CD8-positive, alpha-beta memory T cell (primary cell): ENCODE results near the gene ADAM10. TPM values are rescaled to one million over a fixed set of nuclear protein-coding genes. Genes with fewer than 3 reads are reported as not detected.

Experiments used
- CTCF ChIA-PET: fragments of 350-600 bp; sonication (Branson Sonifier 250); formaldehyde crosslinking; loops from one replicate; lab custom pipeline; 2021; ENCODE audit warnings: antibody characterized with exemption; lab: Charles Lee
- POLR2A ChIA-PET: fragments of 350-600 bp; sonication (Branson Sonifier 250); formaldehyde crosslinking; loops from one replicate; lab custom pipeline; 2021; ENCODE audit warnings: antibody characterized with exemption; lab: Charles Lee
- DNase-seq, 5 donors: peaks; one replicate each; pipeline versions ENCODE4 v3.0.0 to v3.0.0-alpha.2; 2020 to 2022; ENCODE audit warnings: mixed read lengths in 1 of 5
- H3K27ac ChIP-seq: one replicate; pipeline ENCODE4 v1.7.0; 2013; ENCODE audit warnings: low read depth, mild to moderate bottlenecking, low read length, moderate library complexity
- H3K27me3 ChIP-seq: 2 replicates; pipeline ENCODE4 v1.7.0; 2013; ENCODE audit warnings: low read length, mild to moderate bottlenecking; ENCODE audit not compliant: insufficient read depth, poor library complexity, severe bottlenecking
- H3K36me3 ChIP-seq: 2 replicates; pipeline ENCODE4 v1.7.0; 2013; ENCODE audit warnings: mild to moderate bottlenecking, low read length, moderate library complexity; ENCODE audit not compliant: insufficient read depth
- H3K4me1 ChIP-seq: 2 replicates; pipeline ENCODE4 v1.7.0; 2013; ENCODE audit warnings: mild to moderate bottlenecking, low read length, moderate library complexity; ENCODE audit not compliant: insufficient read depth
- H3K4me3 ChIP-seq: 2 replicates; pipeline ENCODE4 v1.7.0; 2013; ENCODE audit warnings: mild to moderate bottlenecking, low read length
- H3K9me3 ChIP-seq: 2 replicates; pipeline ENCODE4 v1.7.0; 2013; ENCODE audit warnings: mild to moderate bottlenecking, low read length
- H3K27ac Mint-ChIP-seq, 8 donors: one replicate each; pipeline ENCODE4 v1.8.0; 2020 to 2021; ENCODE audit warnings: mixed read lengths in 8 of 8, mild to moderate bottlenecking in 6 of 8, inconsistent platforms in 3 of 8, moderate library complexity in 3 of 8
- H3K27me3 Mint-ChIP-seq, 2 donors: one replicate each; pipeline ENCODE4 v1.8.0; 2020 to 2021; ENCODE audit warnings: mixed read lengths in 2 of 2, mild to moderate bottlenecking in 1 of 2, moderate library complexity in 1 of 2
- H3K36me3 Mint-ChIP-seq, 3 donors: one replicate each; pipeline ENCODE4 v1.8.0; 2020 to 2021; ENCODE audit warnings: mixed read lengths in 3 of 3, inconsistent platforms in 1 of 3, mild to moderate bottlenecking in 1 of 3
- H3K4me1 Mint-ChIP-seq, 3 donors: one replicate each; pipeline ENCODE4 v1.8.0; 2020 to 2021; ENCODE audit warnings: mixed read lengths in 3 of 3, inconsistent platforms in 1 of 3, mild to moderate bottlenecking in 1 of 3
- H3K4me3 Mint-ChIP-seq, 7 donors: one replicate each; pipeline ENCODE4 v1.8.0; 2020 to 2021; ENCODE audit warnings: mixed read lengths in 7 of 7, mild to moderate bottlenecking in 6 of 7, moderate library complexity in 4 of 7, inconsistent platforms in 2 of 7
- H3K9me3 Mint-ChIP-seq, 5 donors: one replicate each; pipeline ENCODE4 v1.8.0; 2020 to 2022; ENCODE audit warnings: mixed read lengths in 5 of 5, mild to moderate bottlenecking in 3 of 5, moderate library complexity in 2 of 5, inconsistent platforms in 1 of 5
- polyA plus RNA-seq: library from polyadenylated mRNA; unstranded; fragments of 300-500 nt; fragmentation: Illumina TruSeq; gene quantifications from one replicate; pipeline ENCODE4 v1.2.3, GENCODE V29; 2021
- total RNA-seq, 2 experiments: library from RNA; stranded (reverse); gene quantifications; one replicate each; pipeline ENCODE4 v1.2.3, GENCODE V29; 2021

ADAM10 gene
- total and polyA plus RNA-seq, 3 experiments from 2014 or later, result 81.6 to 120 (median 86.6) TPM

DNA sequence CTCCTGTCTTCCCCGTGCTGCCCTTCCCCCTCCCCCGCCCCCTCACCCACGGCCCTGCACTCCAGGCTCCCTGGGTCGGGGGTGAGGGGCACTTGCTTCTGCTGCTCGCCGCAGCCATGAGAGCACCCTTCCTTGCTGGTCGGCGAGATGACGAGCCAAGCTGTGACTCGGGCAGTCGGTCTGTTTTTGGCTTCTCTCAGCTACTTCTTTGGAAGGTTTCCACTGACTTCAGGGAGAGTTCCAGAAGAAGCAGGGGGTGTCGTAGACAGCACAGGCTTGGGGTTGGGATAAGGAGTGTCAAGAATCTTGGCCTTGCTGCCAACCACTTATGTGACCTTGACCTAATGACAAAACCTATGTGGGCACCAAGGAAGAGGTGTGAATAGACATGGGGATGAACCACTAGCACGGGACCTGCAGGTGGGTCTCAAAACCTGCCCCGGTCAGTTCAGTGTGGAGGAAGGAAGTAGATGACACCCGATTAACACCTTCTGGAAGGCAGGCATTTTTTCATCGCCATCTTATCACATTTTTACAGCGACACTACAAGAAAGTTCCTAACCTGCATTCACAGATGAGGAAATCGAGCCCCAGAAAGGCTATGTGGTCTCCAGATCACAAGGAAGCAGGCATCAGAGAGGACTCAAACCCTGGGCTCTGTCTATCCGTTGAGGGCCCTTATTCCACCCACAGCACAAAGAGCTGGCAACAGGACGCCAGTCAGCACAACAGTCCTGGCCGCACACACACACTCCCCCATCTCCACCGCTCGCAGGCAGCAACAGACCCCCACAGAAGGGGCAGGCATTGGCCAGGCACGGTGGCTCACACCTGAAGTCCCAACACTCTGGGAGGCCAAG lies 196.8 kb downstream of the ADAM10 start:
- Mint-ChIP-seq H3K27ac (peak overlapping the region in 2 of 8 donors; percentile 71 to 77), H3K36me3 (no peaks in the 10 kb centered on the region), H3K9me3 (no peaks in the 10 kb centered on the region), H3K4me3 (no peak overlapping the region), H3K27me3 (peaks cover 9 to 11% of the 10 kb centered on the region in 2 donors), H3K4me1 (peaks cover 9 to 21% (median 15%) of the 10 kb centered on the region in 3 donors)
- Histone ChIP-seq H3K4me1 (no peaks in the 10 kb centered on the region), H3K27ac (peak overlapping the region; percentile 65), H3K36me3 (no peaks in the 10 kb centered on the region), H3K9me3 (no peaks in the 10 kb centered on the region), H3K4me3 (no peak overlapping the region), H3K27me3 (no peaks in the 10 kb centered on the region)
- no peak for DNase-seq
- POLR2A ChIA-PET, result no interaction called here
- CTCF ChIA-PET, result no interaction called here

GRCh38 chr15:58551764-58552504 lies 197.6 kb downstream of the ADAM10 start:
- H3K36me3 ChIP-seq, result no peaks in the 10 kb centered on the region
- Mint-ChIP-seq H3K4me1 (peaks cover 9 to 21% (median 15%) of the 10 kb centered on the region in 3 donors), H3K36me3 (no peaks in the 10 kb centered on the region), H3K27ac (no peak overlapping the region), H3K4me3 (no peak overlapping the region), H3K27me3 (peaks cover 9 to 11% of the 10 kb centered on the region in 2 donors), H3K9me3 (no peaks in the 10 kb centered on the region)
- DNase-seq, result no peak
- peak overlapping the region; percentile 65 for H3K27ac ChIP-seq
- ChIA-PET CTCF (no interaction called here), POLR2A (no interaction called here)
- H3K27me3 ChIP-seq, result no peaks in the 10 kb centered on the region
- H3K4me1 ChIP-seq, result no peaks in the 10 kb centered on the region
- no peaks in the 10 kb centered on the region for H3K9me3 ChIP-seq
- H3K4me3 ChIP-seq, result no peak overlapping the region

DNA sequence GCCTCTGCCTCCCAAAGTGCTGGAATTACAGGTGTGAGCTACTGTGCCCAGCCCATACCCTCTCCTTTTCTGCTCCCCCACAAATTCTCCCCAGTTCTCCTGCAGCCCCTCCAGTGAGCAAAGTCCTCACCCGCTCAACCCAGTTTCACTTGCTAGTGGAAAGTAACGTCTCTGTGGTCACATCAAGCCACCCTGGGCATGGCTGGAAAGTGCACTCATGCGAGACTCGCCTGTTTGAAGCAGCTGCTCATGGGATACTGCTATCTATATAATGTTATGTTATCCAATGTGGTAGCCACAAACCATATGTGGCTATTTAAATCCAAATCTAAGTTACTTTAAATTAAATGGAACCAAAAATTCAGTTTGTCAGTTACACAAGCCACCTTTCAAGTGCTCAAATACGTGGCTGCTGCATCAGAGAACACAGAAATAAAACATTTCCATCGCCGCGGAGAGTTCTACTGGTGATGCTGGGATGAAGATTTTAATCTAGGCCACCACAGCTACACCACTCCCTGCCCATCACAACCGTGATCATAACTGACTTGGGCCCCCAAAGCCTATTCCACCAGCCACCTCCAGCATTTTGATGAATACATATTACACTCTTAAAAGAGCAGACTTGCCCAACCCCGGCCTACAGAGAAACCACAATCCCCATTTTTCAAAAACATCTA lies 198.3 kb downstream of the ADAM10 start:
- H3K4me3 Mint-ChIP-seq, result peak overlapping the region in 1 of 7 donors; percentile 59
- H3K4me1 Mint-ChIP-seq, result peaks cover 12 to 26% (median 20%) of the 10 kb centered on the region in 3 donors
- H3K27me3 Mint-ChIP-seq, result peaks cover 9 to 11% of the 10 kb centered on the region in 2 donors
- H3K27ac Mint-ChIP-seq, result peak overlapping the region in 2 of 8 donors; percentile 39 to 59
- Histone ChIP-seq H3K27me3 (no peaks in the 10 kb centered on the region), H3K4me3 (no peak overlapping the region), H3K4me1 (peaks cover 4% of the 10 kb centered on the region), H3K27ac (peak overlapping the region; percentile 65), H3K36me3 (no peaks in the 10 kb centered on the region), H3K9me3 (no peaks in the 10 kb centered on the region)
- CTCF ChIA-PET, result no interaction called here
- no peaks in the 10 kb centered on the region for H3K36me3 Mint-ChIP-seq
- POLR2A ChIA-PET, result no interaction called here
- no peak for DNase-seq
- H3K9me3 Mint-ChIP-seq, result no peaks in the 10 kb centered on the region

DNA sequence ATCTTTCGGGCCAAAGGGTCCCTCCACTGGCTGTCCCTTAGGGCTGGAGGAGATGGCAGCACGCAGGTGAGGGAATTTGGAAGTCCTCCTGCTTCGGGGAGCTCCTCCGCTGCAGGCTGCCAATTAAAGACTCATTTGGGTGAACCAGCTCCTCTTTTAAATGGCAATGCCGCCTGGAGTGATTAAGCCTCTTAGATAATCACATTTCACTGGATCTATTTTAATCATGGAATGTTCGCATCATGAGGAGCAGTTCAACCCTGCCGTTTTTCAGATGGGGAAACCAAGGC lies 199.8 kb downstream of the ADAM10 start:
- Histone ChIP-seq H3K27me3 (no peaks in the 10 kb centered on the region), H3K4me1 (peaks cover 19% of the 10 kb centered on the region), H3K9me3 (no peaks in the 10 kb centered on the region), H3K36me3 (no peaks in the 10 kb centered on the region), H3K27ac (no peak overlapping the region), H3K4me3 (no peak overlapping the region)
- ChIA-PET CTCF (no interaction called here), POLR2A (no interaction called here)
- H3K27me3 Mint-ChIP-seq, result peaks cover 6 to 7% of the 10 kb centered on the region in 2 donors
- H3K36me3 Mint-ChIP-seq, result no peaks in the 10 kb centered on the region
- no peak overlapping the region for H3K4me3 Mint-ChIP-seq
- no peaks in the 10 kb centered on the region for H3K9me3 Mint-ChIP-seq
- no peak for DNase-seq
- peaks cover 21 to 41% (median 35%) of the 10 kb centered on the region in 3 donors for H3K4me1 Mint-ChIP-seq
- no peak overlapping the region for H3K27ac Mint-ChIP-seq

- Mint-ChIP-seq H3K4me1 (peaks cover 21 to 44% (median 38%) of the 10 kb centered on the region in 3 donors), H3K36me3 (no peaks in the 10 kb centered on the region), H3K27ac (peak overlapping the region in 1 of 8 donors; percentile 56), H3K4me3 (no peak overlapping the region), H3K9me3 (no peaks in the 10 kb centered on the region), H3K27me3 (peaks cover 6 to 7% of the 10 kb centered on the region in 2 donors)
- no peak overlapping the region for H3K4me3 ChIP-seq
- CTCF ChIA-PET, result no interaction called here
- POLR2A ChIA-PET, result no interaction called here
- no peak overlapping the region for H3K27ac ChIP-seq
- H3K9me3 ChIP-seq, result no peaks in the 10 kb centered on the region
- H3K27me3 ChIP-seq, result no peaks in the 10 kb centered on the region
- peaks cover 22% of the 10 kb centered on the region for H3K4me1 ChIP-seq
- no peaks in the 10 kb centered on the region for H3K36me3 ChIP-seq
- DNase-seq, result no peak
Measured at GRCh38 chr15:58549013-58549784, 200.3 kb downstream of the ADAM10 start.

GRCh38 chr15:58548308-58549012 lies 201.0 kb downstream of the ADAM10 start:
- Histone ChIP-seq H3K4me1 (peaks cover 22% of the 10 kb centered on the region), H3K36me3 (no peaks in the 10 kb centered on the region), H3K4me3 (no peak overlapping the region), H3K9me3 (no peaks in the 10 kb centered on the region), H3K27ac (no peak overlapping the region), H3K27me3 (no peaks in the 10 kb centered on the region)
- H3K27me3 Mint-ChIP-seq, result peaks cover 6 to 7% of the 10 kb centered on the region in 2 donors
- H3K27ac Mint-ChIP-seq, result peak overlapping the region in 1 of 8 donors; percentile 56
- no peaks in the 10 kb centered on the region for H3K9me3 Mint-ChIP-seq
- CTCF ChIA-PET, result no interaction called here
- H3K36me3 Mint-ChIP-seq, result no peaks in the 10 kb centered on the region
- peaks cover 19 to 44% (median 34%) of the 10 kb centered on the region in 3 donors for H3K4me1 Mint-ChIP-seq
- DNase-seq, result no peak
- no peak overlapping the region for H3K4me3 Mint-ChIP-seq
- POLR2A ChIA-PET, result no interaction called here

DNA sequence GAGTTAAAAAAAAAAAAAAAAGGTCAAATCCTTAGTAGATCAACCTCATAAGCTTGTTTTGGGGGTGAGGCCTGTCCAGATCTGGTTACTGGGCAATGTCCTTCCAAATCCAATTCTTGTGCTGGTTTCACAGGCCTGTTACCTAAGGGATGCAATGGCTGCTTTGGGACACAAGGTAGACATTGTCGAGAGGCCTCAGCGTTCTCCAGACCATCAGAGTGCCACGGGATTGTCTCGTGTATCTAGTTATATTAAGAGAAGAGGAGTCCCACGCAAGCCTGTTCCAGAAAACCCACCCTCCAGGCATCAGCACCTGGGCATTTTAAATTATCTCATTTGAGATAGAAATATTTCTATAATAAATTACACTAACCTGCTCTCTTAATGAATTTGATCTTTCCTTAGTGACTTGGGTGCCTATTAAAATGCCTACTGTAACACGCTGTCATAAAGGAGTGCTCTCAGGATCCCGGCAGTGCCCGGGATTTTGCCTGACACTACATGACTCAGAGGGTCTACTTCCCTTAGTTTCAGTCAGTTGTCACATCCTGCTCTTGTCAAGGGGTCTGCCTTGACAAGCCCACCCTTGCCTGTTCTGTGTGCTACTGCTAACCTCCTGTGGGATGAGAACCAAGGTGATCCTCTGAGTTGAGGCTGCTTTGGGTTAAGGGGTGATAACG lies 201.7 kb downstream of the ADAM10 start:
- H3K4me1 ChIP-seq, result peaks cover 22% of the 10 kb centered on the region
- Mint-ChIP-seq H3K36me3 (no peaks in the 10 kb centered on the region), H3K4me1 (peaks cover 19 to 40% (median 34%) of the 10 kb centered on the region in 3 donors), H3K27ac (peak overlapping the region in 1 of 8 donors; percentile 5), H3K27me3 (peaks cover 2 to 6% of the 10 kb centered on the region in 2 donors), H3K9me3 (no peaks in the 10 kb centered on the region), H3K4me3 (no peak overlapping the region)
- H3K4me3 ChIP-seq, result no peak overlapping the region
- no peaks in the 10 kb centered on the region for H3K27me3 ChIP-seq
- peak overlapping the region; percentile 48 for H3K27ac ChIP-seq
- no peaks in the 10 kb centered on the region for H3K36me3 ChIP-seq
- DNase-seq, result no peak
- ChIA-PET CTCF (no interaction called here), POLR2A (no interaction called here)
- H3K9me3 ChIP-seq, result no peaks in the 10 kb centered on the region
